HepG2 (cell line): ENCODE results near the gene CSF1R. TPM values are rescaled to one million over a fixed set of nuclear protein-coding genes. Genes with fewer than 3 reads are reported as not detected.

ENCODE experiments used
- ATAC-seq: fragments of 200-7000 bp; cut with Tn5 transposase; 3 replicates; pipeline ENCODE4 v1.9.1; 2020; ENCODE audit warnings: mild to moderate bottlenecking, moderate library complexity
- BruUV-seq: library from RNA; stranded (reverse); fragments of 400-500 nt; replicated peaks from 2 replicates; lab custom pipeline; 2021; lab: Mats Ljungman, UMichigan
- CTCF ChIA-PET: fragments of 300-600 bp; formaldehyde crosslinking; extraction: SDS; loops from one replicate; lab custom pipeline; 2021; ENCODE audit warnings: low total read pairs, inconsistent platforms, low intra/inter-chr PET ratio; lab: Yijun Ruan, JAX
- POLR2A ChIA-PET: fragments of 350-600 bp; sonication (Branson Sonifier 250); formaldehyde crosslinking; loops from one replicate; lab custom pipeline; 2020; ENCODE audit warnings: antibody characterized with exemption, inconsistent platforms; lab: Yijun Ruan, JAX
- DNase-seq: peaks from one replicate; pipeline ENCODE4 v3.0.0-alpha.2; 2015; ENCODE audit warnings: low spot score
- FAIRE-seq: peaks from 3 replicates; lab custom pipeline; 2011; peaks lifted over from hg19 to GRCh38; lab: Jason Lieb, UNC
- H2AFZ ChIP-seq: one replicate; pipeline ENCODE4 v1.6.1; 2011; ENCODE audit warnings: low read length, inconsistent platforms
- H3K27ac ChIP-seq: fragments of 300-600 bp; 3 replicates; pipeline ENCODE4 v1.8.0; 2011; ENCODE audit warnings: mixed run types, mild to moderate bottlenecking, mixed read lengths, low read length, inconsistent platforms; ENCODE audit not compliant: insufficient read depth; ENCODE audit errors: extremely low read length
- H3K27me3 ChIP-seq, 2 experiments: fragments of 200-600 bp in 1 of 2; 2 replicates in 1 of 2; 3 replicates in 1 of 2; pipeline versions ENCODE4 v1.6.0 to v1.8.0; 2011; ENCODE audit warnings: low read length in 2 of 2, mild to moderate bottlenecking in 2 of 2, moderate library complexity in 2 of 2, inconsistent platforms in 1 of 2; ENCODE audit not compliant: insufficient read depth in 2 of 2, control insufficient read depth in 1 of 2
- H3K36me3 ChIP-seq, 2 experiments: fragments of 200-600 bp in 1 of 2; replicated peaks in 1 of 2; 2 replicates in 1 of 2; 3 replicates in 1 of 2; pipeline versions ENCODE4 v1.5.1 to v1.8.0; 2011; ENCODE audit warnings: low read length in 2 of 2, inconsistent platforms in 1 of 2; ENCODE audit not compliant: insufficient read depth in 2 of 2, control insufficient read depth in 1 of 2
- H3K4me1 ChIP-seq: 2 replicates; pipeline ENCODE4 v1.5.1; 2012; ENCODE audit warnings: low read length, inconsistent platforms; ENCODE audit not compliant: insufficient read depth
- H3K4me2 ChIP-seq: 2 replicates; pipeline ENCODE4 v1.6.0; 2011; ENCODE audit warnings: low read depth, low read length, inconsistent platforms
- H3K4me3 ChIP-seq, 3 experiments: fragments of 200-600 bp in 1 of 3; sonication (generic), shearing (Covaris generic) in 1 of 3; replicated peaks in 1 of 3; 2 replicates each; pipeline ENCODE4 v1.5.1; 2011 to 2016; ENCODE audit warnings: low read length in 3 of 3, inconsistent platforms in 2 of 3, low read depth in 2 of 3, mild to moderate bottlenecking in 2 of 3, control low read depth in 1 of 3, mixed read lengths in 1 of 3; ENCODE audit not compliant: insufficient read depth in 1 of 3
- H3K79me2 ChIP-seq: one replicate; pipeline ENCODE4 v1.6.1; 2011; ENCODE audit warnings: low read length, inconsistent platforms; ENCODE audit not compliant: insufficient read depth
- H3K9ac ChIP-seq: 2 replicates; pipeline ENCODE4 v1.6.0; 2011; ENCODE audit warnings: mild to moderate bottlenecking, low read depth, low read length, inconsistent platforms; ENCODE audit not compliant: insufficient read depth
- H3K9me3 ChIP-seq: 2 replicates; pipeline ENCODE4 v1.5.1; 2012; ENCODE audit warnings: mild to moderate bottlenecking, low read length
- H4K20me1 ChIP-seq: 2 replicates; pipeline ENCODE4 v1.6.0; 2011; ENCODE audit warnings: inconsistent platforms, mild to moderate bottlenecking, low read length, moderate library complexity; ENCODE audit not compliant: insufficient read depth
- PITX1 ChIP-seq: sonication (generic); formaldehyde crosslinking; IDR thresholded peaks from 2 replicates; pipeline ENCODE4 v1.5.1; 2020; ENCODE audit warnings: mild to moderate bottlenecking, missing genetic modification reagents
- SNRNP70 ChIP-seq: fragments of 200-400 bp; formaldehyde crosslinking; IDR thresholded peaks from 2 replicates; pipeline ENCODE4 v1.6.1; 2017; ENCODE audit warnings: mild to moderate bottlenecking, low read depth, low read length, moderate library complexity
- ZNF362 ChIP-seq: sonication (generic); formaldehyde crosslinking; IDR thresholded peaks from 2 replicates; pipeline ENCODE4 v1.4.0; 2020; ENCODE audit warnings: missing genetic modification reagents, mild to moderate bottlenecking, borderline replicate concordance
- ZNF407 ChIP-seq: sonication (generic); formaldehyde crosslinking; IDR thresholded peaks from one replicate; pipeline ENCODE4 v1.5.1; 2020; ENCODE audit warnings: mild to moderate bottlenecking, missing genetic modification reagents; ENCODE audit errors: not compliant biosample characterization
- ZNF652 ChIP-seq: IDR thresholded peaks from 2 replicates; pipeline ENCODE4 v1.6.1; 2016; ENCODE audit warnings: low read depth, borderline replicate concordance
- ZNF800 ChIP-seq: sonication (generic); formaldehyde crosslinking; IDR thresholded peaks from 2 replicates; pipeline ENCODE4 v1.4.0; 2020; ENCODE audit warnings: missing genetic modification reagents
- WGBS: methylation state at CpG from one replicate; pipeline ENCODE4 v1.1.6; 2017; ENCODE audit warnings: low lambda C conversion rate; 5-methylcytosine and 5-hydroxymethylcytosine counted together
- in situ Hi-C: cut with HindIII; loops from 2 replicates; pipeline ENCODE4 v1.10.0; 2017; ENCODE audit warnings: low pct_unique_long_range_greater_than_20kb; ENCODE audit not compliant: extremely low pct_ligation_motif_present
- intact Hi-C: fragments of 100-400 bp; cut with micrococcal nuclease; formaldehyde crosslinking; loops from one replicate; pipeline ENCODE4 v1.10.0; 2022; ENCODE audit not compliant: unreplicated experiment
- polyA plus RNA-seq, 8 experiments: library from polyadenylated mRNA; depleted of rRNA in 3 of 8; stranded (reverse) in 7 of 8; unstranded in 1 of 8; fragments of >200 nt; fragmentation: Illumina TruSeq in 4 of 8; extraction: Trizol in 4 of 8; gene quantifications; 2 replicates each; pipeline versions ENCODE4 v1.2.1 to v1.2.3, GENCODE V29; 2011 to 2016; ENCODE audit warnings: low read depth in 4 of 8, missing spikeins in 1 of 8, mixed read lengths in 1 of 8; ENCODE audit not compliant: insufficient read depth in 1 of 8
- total RNA-seq, 5 experiments: library from RNA; depleted of rRNA; stranded (reverse); fragments of >200 nt; fragmentation: Illumina TruSeq; extraction: Trizol; gene quantifications; 2 replicates each; pipeline ENCODE4 v1.2.3, GENCODE V29; 2016; ENCODE audit warnings: low read depth in 1 of 5

The CSF1R gene
- total and polyA plus RNA-seq, 2 of the 13 experiments (the other 11 are each of a cell fraction or from before 2014, with no cell fraction given) = 0.01 TPM; not detected in 1

GRCh38 chr5:150107909-150108447 is 21.6 kb upstream of the CSF1R start (continued):
- TF ChIP-seq ZNF800 (CRISPR knock-in tag) = no peak
- no peak for TF ChIP-seq PITX1

GRCh38 chr5:150106674-150107426 is 20.5 kb upstream of the CSF1R start:
- Histone ChIP-seq H4K20me1 (no peaks in the 10 kb centered on the region), H3K4me3 (no peak overlapping the region), H2AFZ (no peak overlapping the region), H3K4me2 (no peak overlapping the region), H3K9ac (no peak overlapping the region), H3K79me2 (no peaks in the 10 kb centered on the region), H3K27ac (no peak overlapping the region), H3K36me3 (no peaks in the 10 kb centered on the region), H3K9me3 (no peaks in the 10 kb centered on the region), H3K27me3 (peaks cover 2 to 12% of the 10 kb centered on the region in 2 experiments; a peak in 2 of 5 replicates), H3K4me1 (peaks cover 22% of the 10 kb centered on the region)
- no peak for FAIRE-seq
- in situ Hi-C loops (no loop called here), intact Hi-C loops (no loop called here)
- TF ChIP-seq ZNF407 (no peak), ZNF652 (no peak), SNRNP70 (no peak), ZNF362 (CRISPR knock-in tag) (no peak)
- ChIA-PET CTCF (no interaction called here), POLR2A (no interaction called here)
- whole genome bisulfite sequencing = 39% methylated on average over 4 of the region's 4 CpGs
- no TSS peak for BruUV-seq
- ATAC-seq = peak; percentile 63
- DNase-seq = no peak
